HG03095 (cell line): ENCODE results near the gene SERPINI1.

Experiments used
- ATAC-seq: cut with Tn5 transposase; IDR thresholded peaks from one replicate; pipeline ENCODE4 v1.9.1; 2021; ENCODE audit warnings: moderate library complexity; ENCODE audit not compliant: unreplicated experiment

SERPINI1 gene

DNA sequence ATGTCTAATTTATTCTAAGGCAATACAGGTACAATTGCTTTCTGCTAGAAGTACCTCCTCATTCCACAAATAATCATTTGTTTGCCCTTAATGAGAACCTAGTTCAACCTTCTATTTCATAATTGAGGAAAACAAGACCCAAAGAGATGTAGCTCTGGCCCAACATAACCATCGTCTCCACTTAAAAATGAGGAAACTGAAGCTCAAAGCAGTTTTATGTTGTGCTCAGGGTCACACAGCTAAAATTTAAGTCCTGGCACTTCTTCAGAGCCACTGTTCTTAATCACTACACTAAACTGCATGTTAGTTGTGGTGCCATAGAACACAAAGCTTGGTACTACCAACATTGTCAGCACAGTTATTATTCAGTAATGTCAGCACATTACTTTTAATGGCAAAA, 108.0 kb downstream of the SERPINI1 start:
- no peak for ATAC-seq

DNA sequence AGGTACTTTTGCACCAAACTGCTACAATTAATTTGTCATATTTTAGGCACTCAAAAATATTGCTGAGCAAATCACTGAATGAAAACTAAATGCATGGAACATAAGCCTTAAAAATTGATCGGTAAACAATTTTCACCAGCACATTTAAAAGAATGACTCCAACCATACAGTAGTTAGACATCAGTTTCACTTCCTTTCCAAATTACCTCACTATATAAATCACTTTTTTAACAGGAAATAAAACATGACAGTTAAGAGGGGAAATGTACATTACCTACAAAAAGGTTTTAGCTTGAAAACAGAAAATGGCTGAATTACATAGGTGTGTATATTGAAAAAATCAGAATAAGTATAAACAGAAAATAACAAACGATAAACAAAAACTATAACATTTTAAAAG, 108.4 kb downstream of the SERPINI1 start:
- no peak for ATAC-seq

DNA sequence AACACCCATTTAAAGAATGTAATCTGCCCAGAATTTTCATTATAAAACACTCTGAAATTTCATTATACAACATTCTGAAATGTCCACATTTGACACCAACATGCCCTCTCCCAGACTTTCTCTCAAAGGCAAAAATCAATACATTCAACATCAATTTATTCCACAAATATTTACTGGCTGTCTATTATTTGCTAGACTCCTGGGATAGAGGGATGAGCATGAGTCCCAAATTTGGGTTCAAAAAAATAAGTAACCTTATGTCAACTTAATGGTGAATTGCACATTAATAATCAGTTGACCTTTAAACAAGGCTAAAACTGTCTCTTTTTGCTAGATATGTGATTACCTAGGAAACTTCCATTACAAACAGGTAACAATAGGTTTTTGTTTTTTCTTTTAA, 109.0 kb downstream of the SERPINI1 start:
- ATAC-seq, result no peak

DNA sequence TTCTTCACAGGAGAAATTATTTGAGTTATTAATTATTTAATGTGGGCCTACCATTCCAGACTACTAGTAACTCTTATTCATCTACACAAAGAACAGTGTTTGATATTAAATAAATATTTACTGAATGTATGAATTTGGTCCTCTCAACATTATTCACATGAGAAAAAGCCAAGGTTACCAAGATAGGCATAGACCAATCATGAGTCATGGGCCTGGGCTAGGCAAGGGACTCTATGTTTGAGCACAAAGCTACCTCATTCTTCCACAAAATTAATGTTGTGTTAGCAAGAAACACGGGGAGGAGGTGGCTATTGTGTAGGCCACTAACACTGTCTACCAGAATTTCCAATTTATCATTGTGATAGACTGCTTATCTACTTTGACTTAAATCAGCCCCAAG, 115.7 kb downstream of the SERPINI1 start:
- ATAC-seq, result no peak

DNA sequence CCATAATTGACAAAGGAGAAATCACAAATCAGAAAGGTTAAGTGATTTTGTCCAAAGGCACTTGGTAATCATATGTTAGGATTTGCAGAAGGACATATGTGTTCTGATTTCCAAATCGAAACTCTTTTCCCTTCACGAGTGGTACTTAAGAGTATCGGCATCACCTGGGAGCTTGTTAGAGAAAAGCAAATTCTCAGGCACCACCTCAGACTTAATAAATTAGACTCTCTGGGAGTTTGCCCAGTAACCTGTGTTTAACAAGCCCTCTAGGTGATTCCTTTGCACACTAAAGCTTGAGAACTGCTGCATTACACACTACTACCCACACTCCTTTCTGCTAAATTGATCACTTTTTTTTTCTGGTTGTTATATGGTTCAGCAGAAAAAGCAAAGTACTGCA, 116.2 kb downstream of the SERPINI1 start:
- no peak for ATAC-seq

DNA sequence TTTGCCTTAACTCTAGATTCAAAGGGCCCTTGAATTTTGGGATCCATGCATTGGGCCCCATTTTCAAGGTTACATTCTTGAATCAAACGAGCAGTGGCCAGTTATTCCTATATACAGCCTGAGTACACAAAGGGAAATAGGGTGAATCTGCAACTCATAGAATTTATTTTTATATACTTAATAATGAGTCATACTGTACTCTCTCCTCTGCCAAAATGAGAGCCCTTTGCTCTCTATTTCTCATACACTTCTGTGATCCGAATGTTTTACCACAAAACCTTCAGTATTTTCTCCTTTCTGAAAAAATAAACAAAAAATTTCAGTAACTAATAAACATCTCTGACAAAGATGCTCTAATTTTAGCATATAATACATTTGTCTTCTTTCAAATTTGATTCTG, 116.7 kb downstream of the SERPINI1 start:
- ATAC-seq, result no peak

DNA sequence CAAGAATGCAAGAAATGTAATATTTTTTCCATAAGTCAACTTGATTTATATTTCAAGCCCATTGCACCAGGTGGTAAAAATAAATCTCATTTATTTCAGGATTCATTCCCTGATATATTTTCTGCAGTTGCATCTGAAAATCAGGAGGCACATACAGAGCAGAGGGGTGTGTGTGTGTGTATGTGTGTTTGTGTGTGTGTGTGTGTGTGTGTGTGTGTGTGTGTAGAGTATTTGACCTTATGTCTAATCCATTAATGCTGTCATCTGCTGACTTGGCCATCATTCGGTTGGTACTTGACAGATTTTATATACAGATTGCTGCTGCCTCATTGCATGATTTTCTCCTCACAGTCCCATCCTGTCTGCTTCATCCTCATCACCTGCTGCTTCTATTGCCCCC, 118.5 kb downstream of the SERPINI1 start:
- no peak for ATAC-seq

DNA sequence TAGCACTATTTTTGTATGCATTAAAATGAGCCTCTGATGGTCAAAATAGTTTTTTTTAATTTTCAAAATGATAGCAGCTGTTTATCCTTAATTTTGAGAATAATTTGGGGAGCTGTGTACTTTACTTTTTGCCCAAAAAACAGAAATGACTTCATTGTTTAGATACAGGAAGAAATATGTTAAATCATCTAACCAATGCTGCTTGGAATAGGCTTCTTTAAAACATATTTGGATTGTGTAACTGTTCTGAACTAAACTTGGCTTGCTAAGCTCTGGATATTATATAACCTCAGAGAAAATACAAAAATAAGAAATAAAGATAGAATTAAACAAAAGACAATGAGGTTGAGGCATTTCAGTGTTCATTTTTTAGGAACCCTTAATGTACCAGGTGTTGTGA, 119.3 kb downstream of the SERPINI1 start:
- no peak for ATAC-seq

DNA sequence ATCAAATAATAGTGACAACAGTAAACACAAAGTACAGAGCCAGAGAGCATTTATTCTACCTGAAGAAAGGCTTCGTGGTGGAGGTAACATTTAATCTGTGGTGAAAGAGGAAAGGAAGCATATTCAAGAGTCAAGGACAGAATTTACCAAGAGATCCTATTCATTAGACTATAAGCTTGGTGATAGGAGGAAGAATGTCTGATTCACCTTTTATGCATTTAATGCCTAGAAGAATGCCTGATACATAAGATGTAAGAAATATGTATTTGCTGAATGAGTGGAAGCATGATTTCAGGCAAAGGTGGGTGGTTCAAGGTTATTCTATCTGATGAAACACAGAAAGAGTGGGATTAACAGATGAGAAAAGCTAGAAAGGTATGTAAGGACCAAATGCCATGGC, 119.8 kb downstream of the SERPINI1 start:
- no peak for ATAC-seq

DNA sequence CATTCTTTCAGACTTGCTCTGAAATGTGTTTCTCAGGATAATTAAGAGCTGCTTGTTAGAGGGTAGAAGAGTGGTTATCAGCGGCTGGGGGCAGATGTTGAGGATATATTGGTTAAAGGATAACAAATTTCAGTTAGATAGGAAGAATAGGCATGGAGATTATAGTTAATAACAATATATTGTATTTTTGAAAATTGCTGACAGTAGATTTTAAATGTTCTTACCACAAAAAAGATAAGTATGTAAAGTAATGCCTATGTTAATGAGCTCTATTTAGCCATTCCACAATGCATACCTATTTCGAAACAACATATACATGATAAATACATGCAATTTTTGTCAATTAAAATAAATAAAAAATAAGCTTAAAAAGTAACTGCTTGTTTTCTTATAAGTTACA, 123.3 kb downstream of the SERPINI1 start:
- no peak for ATAC-seq

DNA sequence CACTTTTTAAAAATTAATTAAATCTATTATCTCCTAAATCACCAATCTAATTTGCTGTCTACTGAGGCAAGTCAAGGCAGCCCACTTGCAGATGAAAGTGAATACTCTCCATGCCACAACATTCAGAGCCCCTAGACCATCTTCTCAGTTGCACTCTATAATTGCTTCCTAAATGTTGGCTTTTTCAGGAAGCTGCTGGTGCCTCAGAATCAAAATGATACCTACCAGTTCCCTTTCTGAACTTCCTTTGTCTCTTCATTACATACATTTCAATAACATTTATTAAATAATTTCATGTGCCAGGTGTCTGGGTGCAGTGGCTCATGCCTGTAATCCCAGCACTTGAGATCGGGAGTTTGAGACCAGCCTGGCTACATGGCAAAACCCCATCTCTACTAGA, 124.1 kb downstream of the SERPINI1 start:
- no peak for ATAC-seq

DNA sequence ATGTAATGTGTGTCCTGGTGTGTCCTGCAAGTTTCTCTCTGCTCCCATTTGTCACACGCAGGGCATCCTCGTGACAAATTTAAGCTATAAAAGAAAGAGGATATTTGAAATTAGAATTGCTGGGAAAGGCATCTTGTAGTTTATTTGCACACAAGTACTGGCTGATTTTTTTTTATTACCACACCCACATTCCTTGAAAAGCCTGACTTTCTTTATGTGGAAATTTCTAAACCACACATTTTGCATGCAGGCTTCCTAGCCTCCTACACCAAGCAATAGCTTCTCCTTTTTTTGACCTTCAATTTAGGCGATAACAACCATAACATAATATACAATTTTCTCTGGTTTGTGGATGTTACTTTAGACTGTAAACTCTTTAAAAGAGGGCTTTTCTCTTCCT, 126.1 kb downstream of the SERPINI1 start:
- ATAC-seq, result no peak

DNA sequence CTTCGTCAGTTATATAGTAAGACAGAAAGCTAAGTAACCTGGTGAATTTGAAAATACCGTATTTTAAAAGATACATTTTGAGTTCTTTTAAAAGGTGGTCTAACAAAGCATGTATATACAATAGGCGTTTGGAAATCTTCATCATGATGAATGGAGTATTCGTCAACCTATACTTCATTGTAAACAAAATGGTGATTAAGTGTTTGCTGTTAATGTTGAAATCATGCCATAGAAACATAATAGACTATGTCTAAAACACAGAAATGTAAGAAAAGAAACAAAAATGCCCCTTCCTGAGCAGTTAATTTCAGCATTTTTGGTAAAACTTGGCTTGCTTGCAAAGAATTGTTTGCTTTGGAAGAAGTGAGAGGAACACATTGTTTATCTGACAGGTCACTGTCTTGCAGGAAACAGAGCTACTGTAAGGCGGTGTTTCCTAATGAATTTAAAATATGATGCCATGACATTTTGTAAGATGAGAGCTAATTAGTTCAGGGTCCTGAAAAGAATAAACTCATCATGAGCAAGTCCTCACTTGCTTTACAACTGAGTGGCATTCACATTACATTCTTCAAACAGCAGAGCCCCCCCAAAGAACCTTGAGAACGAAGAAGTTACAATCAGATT, 126.7 kb downstream of the SERPINI1 start:
- no peak for ATAC-seq

DNA sequence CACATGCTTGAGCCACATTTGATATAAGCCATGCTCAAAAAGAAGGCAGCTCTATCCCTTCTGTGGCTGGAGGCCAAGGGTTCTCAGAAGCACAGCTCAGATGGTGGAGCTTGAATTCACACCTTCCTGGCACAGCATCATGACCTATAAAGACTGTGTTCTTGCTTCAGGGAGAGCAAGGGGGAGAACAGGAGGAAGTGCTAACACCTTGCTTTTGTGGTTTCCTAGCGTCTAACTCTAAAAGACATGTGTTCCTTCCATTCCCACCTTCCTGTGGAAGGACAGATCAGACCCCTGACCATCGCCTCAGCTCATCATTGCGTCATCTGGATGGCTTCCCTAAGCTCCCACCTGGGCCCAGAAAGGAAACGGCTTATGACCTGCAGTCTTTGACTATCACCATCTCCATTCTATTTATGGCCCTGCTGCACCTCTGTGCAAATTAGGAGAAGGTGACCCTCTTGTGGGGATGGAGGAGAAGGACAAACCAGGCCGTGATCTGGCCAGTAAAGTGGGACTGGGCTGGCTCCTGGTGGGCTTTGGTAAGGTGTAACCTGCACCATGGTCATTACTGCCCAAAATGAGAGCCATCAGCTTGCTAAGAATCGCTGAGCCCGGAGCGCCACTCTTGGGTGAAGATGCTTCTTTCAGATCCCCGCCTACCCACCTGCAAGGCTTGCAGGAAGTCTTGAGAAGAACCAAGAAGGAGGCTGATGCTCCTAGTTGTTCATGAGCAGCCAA, 128.5 kb downstream of the SERPINI1 start:
- ATAC-seq, result no peak

DNA sequence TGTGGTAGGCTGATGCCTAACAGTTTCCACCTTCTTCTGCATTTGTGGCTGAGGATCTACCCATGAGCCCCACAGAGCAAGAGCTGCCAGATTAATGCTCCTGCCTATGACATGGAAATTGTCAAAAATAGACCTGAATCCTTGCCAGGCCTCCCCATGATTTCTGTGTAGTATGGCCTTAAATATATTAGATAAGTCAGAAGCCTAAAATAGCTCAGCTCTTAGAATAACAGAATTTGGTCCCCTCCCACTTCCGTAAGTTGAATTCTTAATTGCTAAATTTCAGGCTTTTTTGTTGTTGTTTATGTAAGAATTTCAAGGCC, 129.0 kb downstream of the SERPINI1 start:
- ATAC-seq, result no peak

DNA sequence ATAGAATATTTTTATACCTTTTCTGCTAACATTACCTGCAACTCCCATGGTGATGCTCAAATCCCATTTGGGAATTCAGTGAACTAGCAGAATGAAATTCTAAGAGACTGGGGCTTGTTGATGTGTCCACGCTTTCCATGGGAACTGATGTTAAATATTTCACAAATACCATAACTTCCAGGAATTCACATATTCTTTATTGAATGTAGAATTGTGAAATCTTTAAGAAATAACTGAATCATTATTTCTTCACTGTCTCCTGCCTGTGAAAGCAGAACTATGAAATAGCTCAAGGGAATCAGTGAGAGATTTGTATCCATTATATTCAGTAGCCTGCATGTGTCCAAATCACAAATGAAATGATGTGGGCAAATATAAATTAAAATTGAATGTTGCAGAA, 130.8 kb downstream of the SERPINI1 start:
- ATAC-seq, result no peak

DNA sequence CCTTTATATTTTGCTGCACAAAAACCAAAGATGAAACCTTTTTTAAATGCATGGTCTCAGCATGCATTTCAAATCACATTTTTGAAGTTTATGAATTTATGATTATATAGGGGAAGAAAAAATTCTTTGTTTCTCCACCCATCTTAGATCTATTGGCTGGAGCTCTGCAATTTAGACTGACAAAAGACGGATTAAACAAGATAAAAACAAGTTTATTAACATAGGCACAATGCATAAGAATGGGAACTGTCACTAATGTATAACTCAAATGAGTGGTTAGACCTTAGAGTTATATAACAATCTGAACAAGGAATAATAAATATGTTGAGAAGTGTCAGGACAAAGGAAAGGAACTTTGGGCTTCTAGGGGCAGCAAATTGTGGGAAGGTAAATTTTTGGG, 132.5 kb downstream of the SERPINI1 start:
- ATAC-seq, result no peak

DNA sequence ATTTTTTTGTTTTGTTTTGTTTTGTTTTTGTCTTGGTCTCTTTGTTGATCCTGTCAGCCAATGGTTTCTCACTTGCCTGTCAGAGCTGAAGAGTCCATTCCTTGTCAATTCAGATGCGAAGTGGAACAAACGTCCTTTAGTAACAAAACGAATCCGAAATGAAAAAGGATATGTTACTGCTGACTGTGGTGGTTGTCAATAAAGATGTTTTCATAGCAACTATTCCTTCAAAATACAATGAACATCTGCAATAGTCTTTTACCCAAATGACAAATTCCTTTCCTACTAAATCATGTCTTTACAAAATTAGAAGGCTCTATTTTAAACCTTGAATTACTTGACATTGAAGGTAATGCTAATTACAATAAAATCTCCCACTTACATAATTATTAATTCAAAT, 134.7 kb downstream of the SERPINI1 start:
- no peak for ATAC-seq

DNA sequence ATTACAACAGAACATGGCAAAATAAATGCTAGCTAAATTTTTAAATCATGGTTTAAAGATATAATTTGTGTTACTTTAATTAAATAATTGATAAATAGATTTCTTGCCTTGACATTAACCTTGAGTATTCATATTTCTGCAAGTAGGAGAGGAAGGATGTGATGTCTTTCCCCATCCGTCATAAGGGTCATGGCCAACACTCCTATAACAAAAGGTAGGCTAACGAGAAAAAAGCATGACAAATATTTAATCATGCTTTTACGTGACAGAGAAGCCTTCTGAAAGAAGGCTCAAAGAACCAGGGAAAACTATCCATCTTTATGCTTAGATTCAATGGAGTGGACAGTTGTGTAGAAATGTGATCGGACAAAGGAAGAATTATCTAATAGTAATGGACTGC, 135.2 kb downstream of the SERPINI1 start:
- ATAC-seq, result no peak

DNA sequence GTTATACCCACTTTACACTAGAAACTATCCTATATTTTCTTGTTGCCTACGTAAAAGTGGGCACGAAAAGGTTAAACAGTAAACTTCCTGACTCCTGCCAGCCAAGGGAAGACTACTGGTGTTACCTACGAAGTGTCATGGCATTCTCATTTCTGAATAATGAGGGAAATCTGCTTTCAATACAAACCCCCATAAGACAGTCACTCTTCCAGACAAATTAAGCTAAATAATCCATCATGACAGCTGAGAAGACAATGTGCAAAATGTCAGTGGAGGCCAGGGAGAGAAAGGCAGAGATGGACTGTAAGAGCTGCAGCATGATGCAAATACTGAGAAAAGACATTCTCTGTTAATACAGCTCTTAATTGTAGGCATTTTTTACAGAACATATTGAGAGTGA, 136.5 kb downstream of the SERPINI1 start:
- no peak for ATAC-seq

DNA sequence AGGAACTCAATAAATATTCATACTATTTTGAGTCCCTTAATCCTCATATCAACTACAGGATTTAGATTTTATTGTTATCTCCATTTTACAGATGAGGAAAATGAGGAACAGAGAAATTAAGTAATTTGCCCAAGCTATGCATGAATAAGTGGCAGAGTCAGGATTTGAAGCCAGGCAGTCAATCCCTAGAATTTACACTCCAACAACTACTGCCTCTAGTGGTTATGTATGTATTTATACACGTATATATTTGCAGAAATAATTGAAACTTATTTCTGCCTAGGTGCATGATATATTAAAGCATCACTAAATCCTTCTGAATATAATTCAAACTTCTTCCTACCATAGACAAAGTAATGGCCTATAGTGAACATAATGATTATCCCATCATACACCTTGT, 137.4 kb downstream of the SERPINI1 start:
- ATAC-seq, result no peak

DNA sequence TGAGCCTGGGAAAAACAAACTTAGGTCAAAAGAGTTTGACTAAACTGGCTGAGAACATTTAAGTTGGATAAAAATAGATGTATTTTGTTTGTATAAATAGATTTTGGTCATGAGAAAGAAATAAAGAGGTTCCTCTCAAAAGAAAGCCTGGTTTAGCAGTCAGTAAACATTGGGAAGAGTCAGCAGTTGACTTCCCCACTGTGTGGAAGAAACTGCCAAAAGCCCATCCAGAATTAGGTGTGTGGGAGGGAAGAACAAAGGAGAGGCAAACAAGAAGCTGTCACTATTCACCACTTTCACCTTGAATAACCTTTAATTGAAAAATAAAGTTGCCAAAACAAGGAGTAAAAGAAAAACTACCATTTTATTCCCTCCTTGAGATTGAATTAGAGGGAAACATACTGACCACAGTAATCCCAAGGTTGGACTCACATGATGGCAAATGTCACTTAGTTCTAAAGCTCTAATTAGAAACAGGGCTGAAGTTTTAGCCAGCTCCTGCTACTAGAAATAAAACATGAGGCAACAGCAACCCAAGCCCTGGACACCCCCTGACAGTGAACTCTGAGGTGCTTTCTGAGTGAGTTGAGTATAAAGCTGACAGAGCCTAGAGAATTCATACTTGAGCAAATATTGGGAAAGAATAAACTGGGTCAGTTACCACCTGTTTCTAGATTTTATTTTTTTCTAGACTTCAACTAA, 139.3 kb downstream of the SERPINI1 start:
- no peak for ATAC-seq
